HepG2 (cell line): Measurements from ENCODE around the gene KHNYN. TPM values are rescaled to one million over a fixed set of nuclear protein-coding genes. Genes with fewer than 3 reads are reported as not detected.

ENCODE experiments used
- ARID5B ChIP-seq: IDR thresholded peaks from 2 replicates; pipeline ENCODE4 v1.4.0; 2020; ENCODE audit warnings: mild to moderate bottlenecking, missing genetic modification reagents
- ATF1 ChIP-seq: IDR thresholded peaks from 2 replicates; pipeline ENCODE4 v1.6.1; 2016; ENCODE audit warnings: mild to moderate bottlenecking, control low read depth
- DMTF1 ChIP-seq: sonication (generic); formaldehyde crosslinking; IDR thresholded peaks from 2 replicates; pipeline ENCODE4 v1.4.0; 2020; ENCODE audit warnings: mild to moderate bottlenecking, missing genetic modification reagents
- GATA4 ChIP-seq: sonication (generic); IDR thresholded peaks from 2 replicates; pipeline ENCODE4 v1.6.1; 2016; ENCODE audit warnings: antibody characterized with exemption, low read depth, borderline replicate concordance
- HDAC1 ChIP-seq: sonication (generic); formaldehyde crosslinking; IDR thresholded peaks from 2 replicates; pipeline ENCODE4 v1.5.1; 2020; ENCODE audit warnings: mild to moderate bottlenecking, missing genetic modification reagents
- PHF20 ChIP-seq: sonication (generic); formaldehyde crosslinking; IDR thresholded peaks from 2 replicates; pipeline ENCODE4 v1.5.0; 2020; ENCODE audit warnings: mild to moderate bottlenecking, missing genetic modification reagents
- TCF7L2 ChIP-seq: IDR thresholded peaks from 2 replicates; pipeline ENCODE4 v1.6.1; 2011; ENCODE audit warnings: mild to moderate bottlenecking, low read depth, low read length, moderate library complexity
- TERF1 ChIP-seq: sonication (generic); formaldehyde crosslinking; IDR thresholded peaks from 2 replicates; pipeline ENCODE4 v1.8.0; 2022; ENCODE audit warnings: mild to moderate bottlenecking, missing genetic modification reagents, moderate library complexity
- ZNF615 ChIP-seq: sonication (generic); formaldehyde crosslinking; IDR thresholded peaks from 2 replicates; pipeline ENCODE4 v1.5.0; 2020; ENCODE audit warnings: mild to moderate bottlenecking, missing genetic modification reagents, borderline replicate concordance
- ZNF740 ChIP-seq: sonication (generic); formaldehyde crosslinking; IDR thresholded peaks from 2 replicates; pipeline ENCODE4 v1.4.0; 2020; ENCODE audit warnings: missing genetic modification reagents
- ZZZ3 ChIP-seq: sonication (generic); formaldehyde crosslinking; IDR thresholded peaks from 2 replicates; pipeline ENCODE4 v1.4.0; 2020; ENCODE audit warnings: missing genetic modification reagents, mild to moderate bottlenecking, borderline replicate concordance
- polyA plus RNA-seq, 8 experiments: library from polyadenylated mRNA; depleted of rRNA in 3 of 8; stranded (reverse) in 7 of 8; unstranded in 1 of 8; fragments of >200 nt; fragmentation: Illumina TruSeq in 4 of 8; extraction: Trizol in 4 of 8; gene quantifications; 2 replicates each; pipeline versions ENCODE4 v1.2.1 to v1.2.3, GENCODE V29; 2011 to 2016; ENCODE audit warnings: low read depth in 4 of 8, missing spikeins in 1 of 8, mixed read lengths in 1 of 8; ENCODE audit not compliant: insufficient read depth in 1 of 8
- total RNA-seq, 5 experiments: library from RNA; depleted of rRNA; stranded (reverse); fragments of >200 nt; fragmentation: Illumina TruSeq; extraction: Trizol; gene quantifications; 2 replicates each; pipeline ENCODE4 v1.2.3, GENCODE V29; 2016; ENCODE audit warnings: low read depth in 1 of 5
- TF ChIP-seq, protein P1 (sequence below): IDR thresholded peaks from 2 replicates; pipeline ENCODE4 v1.6.1; 2016; ENCODE audit warnings: low read depth
- TF ChIP-seq, protein P2 (sequence below): sonication (generic); formaldehyde crosslinking; IDR thresholded peaks from 2 replicates; pipeline ENCODE4 v1.4.0; 2020; ENCODE audit warnings: mild to moderate bottlenecking, missing genetic modification reagents
- TF ChIP-seq, protein P3 (sequence below): sonication (generic); formaldehyde crosslinking; IDR thresholded peaks from 2 replicates; pipeline ENCODE4 v1.4.0; 2020; ENCODE audit warnings: missing genetic modification reagents, low read depth, mild to moderate bottlenecking, borderline replicate concordance
- TF ChIP-seq, protein P4 (sequence below): conservative IDR thresholded peaks from 2 replicates; pipeline ENCODE4 v1.6.1; 2018; ENCODE audit warnings: missing genetic modification reagents

The KHNYN gene
- total and polyA plus RNA-seq, 2 of the 13 experiments (the other 11 are each of a cell fraction or from before 2014, with no cell fraction given) = 52.8 to 75.7 TPM

- TF ChIP-seq DMTF1 (CRISPR knock-in tag) (no peak), ZNF615 (CRISPR knock-in tag) (no peak), HDAC1 (CRISPR knock-in tag) (0 out of 2 replicates have a peak, but pooled peaks have one; percentile 32), TERF1 (CRISPR knock-in tag) (no peak), GATA4 (no peak), ZNF740 (no peak), TCF7L2 (no peak), ARID5B (0 out of 2 replicates have a peak, but pooled peaks have one; percentile 15), ATF1 (CRISPR knock-in tag) (no peak), PHF20 (no peak), ZZZ3 (CRISPR knock-in tag) (no peak)
- TF ChIP-seq, protein P1, sequence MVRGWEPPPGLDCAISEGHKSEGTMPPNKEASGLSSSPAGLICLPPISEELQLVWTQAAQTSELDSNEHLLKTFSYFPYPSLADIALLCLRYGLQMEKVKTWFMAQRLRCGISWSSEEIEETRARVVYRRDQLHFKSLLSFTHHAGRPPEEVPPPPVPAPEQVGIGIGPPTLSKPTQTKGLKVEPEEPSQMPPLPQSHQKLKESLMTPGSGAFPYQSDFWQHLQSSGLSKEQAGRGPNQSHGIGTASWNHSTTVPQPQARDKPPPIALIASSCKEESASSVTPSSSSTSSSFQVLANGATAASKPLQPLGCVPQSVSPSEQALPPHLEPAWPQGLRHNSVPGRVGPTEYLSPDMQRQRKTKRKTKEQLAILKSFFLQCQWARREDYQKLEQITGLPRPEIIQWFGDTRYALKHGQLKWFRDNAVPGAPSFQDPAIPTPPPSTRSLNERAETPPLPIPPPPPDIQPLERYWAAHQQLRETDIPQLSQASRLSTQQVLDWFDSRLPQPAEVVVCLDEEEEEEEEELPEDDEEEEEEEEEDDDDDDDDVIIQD (CRISPR knock-in tag) = no peak
- TF ChIP-seq, protein P2, sequence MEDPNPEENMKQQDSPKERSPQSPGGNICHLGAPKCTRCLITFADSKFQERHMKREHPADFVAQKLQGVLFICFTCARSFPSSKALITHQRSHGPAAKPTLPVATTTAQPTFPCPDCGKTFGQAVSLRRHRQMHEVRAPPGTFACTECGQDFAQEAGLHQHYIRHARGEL (CRISPR knock-in tag) = no peak
- TF ChIP-seq, protein P3, sequence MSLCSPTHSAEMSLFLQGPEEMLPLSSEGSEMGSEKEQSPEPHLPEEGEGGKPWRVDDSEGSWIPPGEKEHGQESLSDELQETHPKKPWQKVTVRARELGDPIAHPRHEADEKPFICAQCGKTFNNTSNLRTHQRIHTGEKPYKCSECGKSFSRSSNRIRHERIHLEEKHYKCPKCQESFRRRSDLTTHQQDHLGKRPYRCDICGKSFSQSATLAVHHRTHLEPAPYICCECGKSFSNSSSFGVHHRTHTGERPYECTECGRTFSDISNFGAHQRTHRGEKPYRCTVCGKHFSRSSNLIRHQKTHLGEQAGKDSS (CRISPR knock-in tag) = no peak
- TF ChIP-seq, protein P4, sequence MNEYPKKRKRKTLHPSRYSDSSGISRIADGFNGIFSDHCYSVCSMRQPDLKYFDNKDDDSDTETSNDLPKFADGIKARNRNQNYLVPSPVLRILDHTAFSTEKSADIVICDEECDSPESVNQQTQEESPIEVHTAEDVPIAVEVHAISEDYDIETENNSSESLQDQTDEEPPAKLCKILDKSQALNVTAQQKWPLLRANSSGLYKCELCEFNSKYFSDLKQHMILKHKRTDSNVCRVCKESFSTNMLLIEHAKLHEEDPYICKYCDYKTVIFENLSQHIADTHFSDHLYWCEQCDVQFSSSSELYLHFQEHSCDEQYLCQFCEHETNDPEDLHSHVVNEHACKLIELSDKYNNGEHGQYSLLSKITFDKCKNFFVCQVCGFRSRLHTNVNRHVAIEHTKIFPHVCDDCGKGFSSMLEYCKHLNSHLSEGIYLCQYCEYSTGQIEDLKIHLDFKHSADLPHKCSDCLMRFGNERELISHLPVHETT (CRISPR knock-in tag) = no peak
Observed at GRCh38 chr14:24398653-24399446, 30.9 kb upstream of the KHNYN start, which contains the start of gene NYNRIN (continued).
